MM.1S (cell line): ENCODE results near the gene HDAC9.

ENCODE experiments used
- EZH2 ChIP-seq: fragments of 300-600 bp; sonication (generic); optimal IDR thresholded peaks from 2 replicates; pipeline ENCODE3; 2017; ENCODE audit warnings: low read depth, mild to moderate bottlenecking, antibody characterized with exemption, low read length, mixed read lengths
- EZH2phosphoT487 ChIP-seq: fragments of 300-600 bp; sonication (generic); IDR thresholded peaks from 2 replicates; pipeline ENCODE4 v1.6.1; 2018; ENCODE audit warnings: antibody characterized with exemption, low read length
- TF ChIP-seq, protein P1 (sequence below): fragments of 300-600 bp; sonication (generic); IDR thresholded peaks from 2 replicates; pipeline ENCODE4 v1.5.1; 2016; ENCODE audit warnings: antibody characterized with exemption, low read length, mixed read lengths

DNA sequence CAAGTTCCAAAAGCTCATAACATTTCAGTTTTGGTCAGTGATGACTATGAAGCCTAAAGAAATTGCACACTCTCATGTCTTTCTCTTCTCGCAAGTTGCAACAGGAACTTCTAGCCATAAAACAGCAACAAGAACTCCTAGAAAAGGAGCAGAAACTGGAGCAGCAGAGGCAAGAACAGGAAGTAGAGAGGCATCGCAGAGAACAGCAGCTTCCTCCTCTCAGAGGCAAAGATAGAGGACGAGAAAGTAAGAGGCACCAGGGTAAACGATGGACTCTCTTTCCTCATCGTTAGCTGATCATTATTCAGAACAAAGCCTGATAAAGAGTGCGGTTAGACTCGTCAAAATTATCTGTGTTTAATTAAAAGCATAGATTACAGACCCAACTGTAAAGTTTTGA, 94.7 kb downstream of the HDAC9 start:
- TF ChIP-seq, protein P1, sequence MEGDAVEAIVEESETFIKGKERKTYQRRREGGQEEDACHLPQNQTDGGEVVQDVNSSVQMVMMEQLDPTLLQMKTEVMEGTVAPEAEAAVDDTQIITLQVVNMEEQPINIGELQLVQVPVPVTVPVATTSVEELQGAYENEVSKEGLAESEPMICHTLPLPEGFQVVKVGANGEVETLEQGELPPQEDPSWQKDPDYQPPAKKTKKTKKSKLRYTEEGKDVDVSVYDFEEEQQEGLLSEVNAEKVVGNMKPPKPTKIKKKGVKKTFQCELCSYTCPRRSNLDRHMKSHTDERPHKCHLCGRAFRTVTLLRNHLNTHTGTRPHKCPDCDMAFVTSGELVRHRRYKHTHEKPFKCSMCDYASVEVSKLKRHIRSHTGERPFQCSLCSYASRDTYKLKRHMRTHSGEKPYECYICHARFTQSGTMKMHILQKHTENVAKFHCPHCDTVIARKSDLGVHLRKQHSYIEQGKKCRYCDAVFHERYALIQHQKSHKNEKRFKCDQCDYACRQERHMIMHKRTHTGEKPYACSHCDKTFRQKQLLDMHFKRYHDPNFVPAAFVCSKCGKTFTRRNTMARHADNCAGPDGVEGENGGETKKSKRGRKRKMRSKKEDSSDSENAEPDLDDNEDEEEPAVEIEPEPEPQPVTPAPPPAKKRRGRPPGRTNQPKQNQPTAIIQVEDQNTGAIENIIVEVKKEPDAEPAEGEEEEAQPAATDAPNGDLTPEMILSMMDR, result no peak
- no peak for TF ChIP-seq EZH2phosphoT487
- TF ChIP-seq EZH2, result no peak
